Transverse colon (tissue), 3 donors: ENCODE data around the gene SMAD3.

Experiments used
- CTCF ChIP-seq, 5 experiments: fragments of 200-600 bp in 3 of 5; fragments of 450-650 bp in 2 of 5; sonication (generic) in 3 of 5; IDR thresholded peaks; 1 replicate in 2 of 5; 2 replicates in 3 of 5; pipeline ENCODE4 v1.5.1; 2016 to 2017; ENCODE audit warnings: antibody characterized with exemption in 5 of 5, inconsistent platforms in 3 of 5, mild to moderate bottlenecking in 2 of 5, moderate library complexity in 1 of 5
- POLR2A ChIP-seq: fragments of 450-650 bp; IDR thresholded peaks from one replicate; pipeline ENCODE4 v1.6.1; 2016; ENCODE audit warnings: antibody characterized with exemption, mild to moderate bottlenecking, moderate library complexity

- TF ChIP-seq CTCF (IDR thresholded peaks at IDR 0.05): no peak
- no peak for TF ChIP-seq POLR2A
Observed at GRCh38 chr15:67201136-67201535, 135.7 kb downstream of the SMAD3 start.
